GM18502 (cell line): ENCODE measurements around the gene RRP12.
"Not testable (repeated sequence)": the region's sequence is repeated elsewhere in the genome, so short reads cannot be mapped to it uniquely, and the experiment has no call there.

Experiments
- ATAC-seq: cut with Tn5 transposase; IDR thresholded peaks from one replicate; pipeline ENCODE4 v1.9.1; 2021; ENCODE audit warnings: mild to moderate bottlenecking; ENCODE audit not compliant: unreplicated experiment, poor library complexity

RRP12 gene

GRCh38 chr10:97373456-97373855 is 27.7 kb downstream of the RRP12 start:
- no peak for ATAC-seq

DNA sequence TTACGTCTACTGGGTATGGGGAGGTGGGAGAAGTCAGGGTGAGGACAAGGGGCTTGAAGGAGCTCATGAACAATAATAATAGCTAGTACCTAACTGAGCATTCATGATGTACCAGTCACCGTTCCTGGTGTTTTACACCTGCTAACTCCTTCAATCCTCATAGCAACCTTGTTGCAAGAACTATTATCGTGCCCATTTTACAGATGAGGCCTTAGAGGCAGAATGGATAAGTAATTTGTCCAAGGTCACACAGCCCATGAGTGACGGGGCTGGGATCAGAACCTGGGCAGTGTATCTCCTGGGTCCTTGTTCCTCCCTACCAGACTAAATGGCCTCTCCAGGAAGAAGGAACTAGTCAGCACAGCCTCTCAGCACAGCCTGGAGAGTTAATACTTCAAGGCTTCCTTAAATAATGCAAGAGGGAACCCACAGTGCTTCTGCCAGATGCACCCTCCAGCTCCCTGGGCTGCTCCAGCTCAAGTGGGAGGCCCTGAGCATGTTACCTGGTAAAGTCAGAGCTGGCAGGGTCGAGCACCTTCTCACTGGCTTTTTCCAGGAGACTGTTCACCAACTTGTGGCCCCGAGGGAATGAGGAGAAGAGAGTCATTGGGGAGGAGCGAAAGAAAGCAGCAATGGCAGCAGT is 28.8 kb downstream of the RRP12 start:
- ATAC-seq = no peak

GRCh38 chr10:97371696-97372095 is 29.4 kb downstream of the RRP12 start:
- ATAC-seq = no peak

DNA sequence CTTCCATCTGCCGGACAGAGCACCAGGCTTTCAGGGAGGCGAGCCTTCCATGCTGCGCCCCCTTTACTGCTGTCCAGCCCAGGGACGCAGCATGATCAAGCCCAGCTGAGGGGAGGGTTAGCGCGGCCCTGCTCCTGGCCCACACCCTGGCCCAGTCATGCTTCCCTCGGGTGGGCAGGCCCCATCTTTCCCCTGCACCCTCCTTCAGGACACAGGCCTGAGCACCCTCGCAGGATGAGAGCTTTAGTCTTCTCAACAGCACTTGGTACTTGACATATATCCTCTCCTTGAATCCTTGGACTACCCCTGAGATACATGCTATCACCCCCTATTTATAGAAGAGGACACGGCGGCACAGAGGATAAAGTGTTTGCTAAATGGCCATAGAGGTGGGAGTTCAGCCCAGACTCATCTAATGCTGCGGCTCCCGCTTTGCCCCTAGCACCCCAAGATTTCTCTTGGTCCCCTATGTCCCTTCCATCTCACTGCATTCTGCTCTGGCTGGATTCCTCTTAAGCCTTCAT is 34.0 kb downstream of the RRP12 start:
- ATAC-seq = no peak

- ATAC-seq = no peak
Measured at GRCh38 chr10:97366572-97366971, 34.6 kb downstream of the RRP12 start.

- no peak for ATAC-seq
Measured at GRCh38 chr10:97365761-97366351, 35.3 kb downstream of the RRP12 start.

DNA sequence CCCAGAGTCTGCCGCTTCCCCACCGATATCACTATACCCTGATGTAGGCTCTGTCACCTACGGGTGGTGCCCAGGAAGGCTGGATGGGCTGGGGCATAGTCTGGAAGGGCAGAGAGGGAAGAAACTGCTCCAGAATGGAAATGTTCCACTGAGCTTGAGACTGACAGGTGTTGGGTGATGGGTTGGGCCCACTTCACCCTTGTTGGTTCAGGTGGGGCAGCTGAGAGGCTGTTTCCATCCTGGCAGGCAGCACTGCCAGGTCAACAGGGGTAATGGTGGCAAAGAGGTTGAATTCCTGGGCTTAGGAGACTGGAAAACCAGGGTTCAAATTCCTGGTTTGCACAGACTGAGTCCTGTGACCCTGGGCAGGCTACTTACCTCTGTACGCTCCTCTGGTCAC is 38.1 kb downstream of the RRP12 start:
- ATAC-seq = no peak

DNA sequence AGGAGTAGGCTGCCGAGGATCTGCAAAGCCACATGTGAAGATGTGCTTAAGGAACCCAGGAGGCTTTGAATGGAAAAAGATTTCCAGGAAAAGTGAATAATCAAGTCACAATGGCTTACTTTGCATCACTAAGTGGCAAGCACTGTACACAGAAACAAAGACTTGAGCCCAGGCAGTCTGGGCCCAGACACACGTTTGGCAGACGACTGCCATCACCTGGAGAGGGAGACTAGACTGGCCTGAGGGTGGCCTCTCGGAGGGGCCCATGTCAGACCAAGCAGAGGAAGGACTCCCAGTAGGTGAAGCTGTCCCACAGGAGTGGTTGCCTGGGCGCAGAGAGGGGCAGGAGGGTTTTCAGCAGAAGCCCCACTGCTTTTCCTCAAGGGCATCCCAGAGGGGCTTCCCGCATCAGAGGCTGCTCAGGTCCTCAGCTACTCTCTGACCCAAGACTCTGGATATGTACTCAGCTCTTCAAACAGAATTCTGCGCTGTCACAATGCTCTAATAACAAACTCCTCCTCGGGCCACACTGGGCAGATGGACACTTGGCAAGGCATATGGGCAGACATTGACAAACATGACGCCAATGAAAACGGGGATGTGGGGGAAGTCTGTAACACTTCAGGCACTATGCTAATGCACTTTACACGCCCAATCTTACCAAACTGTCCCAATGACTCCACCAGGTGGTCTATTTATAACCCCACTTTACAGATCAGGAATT is 38.7 kb downstream of the RRP12 start:
- no peak for ATAC-seq

DNA sequence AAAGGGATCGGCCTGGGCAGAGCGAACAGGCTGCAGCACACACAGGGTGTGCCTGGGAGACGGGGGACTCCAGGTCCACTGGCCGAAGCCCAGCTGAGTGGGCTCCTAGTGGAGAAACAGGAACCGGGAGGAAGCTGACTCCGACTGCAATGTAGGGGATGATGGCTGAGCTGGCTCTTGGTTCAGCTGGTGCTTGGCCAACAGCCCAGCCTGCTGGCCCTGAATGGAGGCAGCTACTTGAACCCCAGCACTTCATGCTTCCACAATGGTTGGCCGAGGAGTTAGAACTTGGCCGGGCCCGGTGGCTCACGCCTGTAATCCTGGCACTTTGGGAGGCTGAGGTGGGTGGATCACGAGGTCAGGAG is 39.6 kb downstream of the RRP12 start:
- ATAC-seq = no peak

DNA sequence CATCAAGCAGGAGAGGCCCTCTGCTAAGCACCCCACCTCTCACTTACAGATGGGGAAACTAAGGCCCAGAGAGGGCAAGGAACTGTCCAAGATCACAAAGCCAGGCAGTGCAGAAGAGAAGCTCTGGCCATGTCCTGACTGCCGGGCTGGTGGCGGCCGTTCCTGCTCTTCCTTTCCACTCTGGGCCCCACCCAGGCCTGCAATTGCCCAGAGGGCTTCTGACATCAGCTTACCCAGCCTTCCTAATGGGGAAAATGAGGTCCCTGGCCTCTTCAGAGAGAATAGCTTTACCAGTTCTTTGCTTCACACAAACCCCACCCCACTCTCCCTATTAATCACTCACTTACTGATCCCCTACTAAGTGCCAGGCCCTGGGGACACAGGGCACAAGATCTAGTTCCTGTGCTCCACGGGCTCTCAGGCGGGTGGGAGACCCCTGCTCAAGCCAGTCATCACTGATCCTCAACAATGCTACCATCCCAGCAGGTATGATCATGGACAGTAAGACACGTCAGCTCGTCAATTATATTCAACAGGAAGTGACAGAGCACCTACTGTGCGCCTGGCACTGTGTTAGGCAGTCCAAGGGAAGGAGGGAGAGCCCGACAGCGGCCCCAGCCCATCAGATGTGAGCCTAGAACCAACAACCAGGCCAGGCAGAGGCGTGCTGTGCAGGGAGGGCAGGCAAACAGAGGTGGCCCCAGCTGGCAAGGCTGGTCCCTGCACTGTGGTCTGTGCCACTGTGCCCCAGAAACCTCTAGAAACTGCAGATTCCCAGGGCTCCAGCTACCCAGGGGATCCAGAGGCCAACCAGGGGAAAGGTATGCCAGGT is 40.2 kb downstream of the RRP12 start:
- ATAC-seq = no peak

DNA sequence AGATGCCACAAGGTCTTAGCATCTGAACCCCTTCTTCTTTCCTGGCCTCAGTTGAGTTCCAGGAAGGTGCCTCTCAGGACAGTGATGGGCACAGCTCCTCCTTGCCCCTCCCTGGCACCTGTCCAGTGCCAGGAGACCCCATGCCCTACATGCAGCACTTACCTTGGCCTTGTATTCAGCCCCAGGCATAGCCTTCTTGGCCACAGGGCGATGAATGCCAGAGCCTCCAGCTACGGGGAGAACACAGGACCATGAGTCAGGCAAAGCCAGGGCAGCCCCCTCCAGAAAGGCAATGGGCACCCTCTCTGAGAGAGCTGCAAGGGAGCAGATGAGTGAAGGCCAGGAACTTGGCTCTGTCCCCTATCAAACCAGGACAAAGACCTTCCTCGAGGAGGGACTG is 42.4 kb downstream of the RRP12 start:
- ATAC-seq = no peak

DNA sequence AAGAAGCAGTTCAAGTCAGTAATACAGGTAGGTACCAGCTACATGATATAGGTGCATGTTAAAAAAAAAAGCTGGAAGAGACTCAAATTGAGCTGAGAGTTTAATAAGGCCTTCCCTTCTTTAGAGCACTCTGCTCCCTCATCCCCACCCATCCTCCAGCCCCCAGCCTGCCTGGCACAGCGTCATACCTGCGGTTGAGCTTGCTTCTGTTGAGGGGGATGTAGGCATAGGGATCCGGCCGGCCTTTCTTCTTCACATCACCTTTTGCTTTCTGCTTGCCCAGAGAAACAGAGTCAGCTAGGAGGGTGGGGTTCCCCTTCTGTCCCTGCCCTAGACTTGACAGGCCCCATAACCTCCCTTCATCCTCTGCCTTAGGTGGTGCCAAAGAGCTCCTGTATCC is 42.8 kb downstream of the RRP12 start:
- ATAC-seq = no peak

DNA sequence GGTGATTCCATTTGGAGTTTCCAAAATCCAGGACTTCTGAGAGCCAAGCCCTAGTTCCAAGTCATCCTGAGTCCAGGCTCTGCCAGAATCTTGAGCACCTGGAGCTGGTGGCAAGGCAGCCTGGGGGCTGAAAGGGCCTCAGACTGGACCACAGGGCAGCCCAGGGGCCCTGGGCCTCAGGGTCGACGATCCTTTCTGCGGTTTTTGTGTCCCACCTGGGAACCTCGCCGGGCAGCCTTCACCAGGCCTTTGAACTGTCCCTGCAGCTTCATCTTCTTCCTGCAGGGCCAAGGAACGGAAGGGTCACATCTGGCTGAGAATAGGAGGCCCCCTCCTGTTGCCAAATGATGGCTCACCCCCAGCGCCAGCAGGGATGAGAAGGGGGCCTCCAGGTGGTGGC is 44.2 kb downstream of the RRP12 start:
- ATAC-seq = no peak

GRCh38 chr10:97356318-97356914 is 44.7 kb downstream of the RRP12 start:
- ATAC-seq = no peak

DNA sequence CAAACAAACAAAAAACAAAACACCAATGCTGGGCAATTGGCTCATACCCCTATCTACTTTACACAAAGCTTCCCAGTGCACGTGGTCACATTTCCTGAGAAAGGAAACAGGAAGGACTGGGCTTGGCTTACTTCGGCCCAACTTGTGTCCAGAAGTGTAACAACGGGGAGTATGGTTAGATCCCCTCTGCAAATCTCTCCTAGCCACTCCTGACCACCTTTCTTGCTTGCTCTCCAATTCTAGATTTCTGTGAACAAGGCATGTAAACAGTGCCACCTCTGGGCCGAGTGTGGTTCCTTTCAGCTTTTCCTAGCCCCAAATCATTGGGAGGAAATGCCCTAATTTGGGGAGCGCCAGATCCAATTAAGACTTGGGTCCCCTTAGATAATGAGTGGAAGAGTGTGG is 45.6 kb downstream of the RRP12 start:
- ATAC-seq = no peak

DNA sequence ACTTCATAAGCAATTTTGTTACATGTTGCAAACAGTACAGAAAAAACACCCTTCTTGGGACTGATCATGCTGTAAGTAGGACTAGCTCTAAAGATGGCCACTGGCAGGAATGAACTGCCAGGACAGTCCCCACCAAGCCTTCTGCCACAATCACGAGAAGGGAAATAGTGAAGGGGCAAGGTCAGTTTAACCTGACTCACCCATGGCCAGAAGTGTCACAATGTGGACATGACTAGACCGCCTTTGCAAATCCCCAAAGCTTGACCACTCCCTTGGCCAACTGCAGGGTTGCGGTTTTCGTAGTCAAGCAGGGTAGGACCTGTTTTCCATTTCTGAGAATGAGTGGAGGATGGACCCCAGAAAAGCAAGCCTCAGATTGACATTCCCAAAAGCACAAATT is 47.2 kb downstream of the RRP12 start:
- ATAC-seq = no peak

- no peak for ATAC-seq
Measured at GRCh38 chr10:97349752-97350513, 51.2 kb downstream of the RRP12 start.

DNA sequence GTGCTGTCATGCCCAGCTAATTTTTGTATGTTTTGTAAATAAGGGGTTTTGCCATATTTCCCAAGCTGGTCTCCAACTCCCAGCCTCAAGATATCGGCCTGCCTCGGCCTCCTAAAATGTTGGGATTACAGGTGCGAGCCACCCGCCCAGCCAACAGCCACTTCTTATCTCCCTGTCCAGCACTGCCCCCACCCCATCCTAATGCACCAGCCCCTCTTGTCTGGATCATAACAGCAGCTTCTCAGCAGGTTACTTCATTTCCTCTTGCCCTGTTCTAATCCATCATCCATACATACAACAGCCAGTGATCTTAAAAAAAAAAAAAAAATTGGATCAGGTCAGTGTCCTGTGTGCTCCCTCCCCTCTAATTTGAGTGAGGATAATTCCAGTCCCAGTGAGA is 53.8 kb downstream of the RRP12 start:
- no peak for ATAC-seq

DNA sequence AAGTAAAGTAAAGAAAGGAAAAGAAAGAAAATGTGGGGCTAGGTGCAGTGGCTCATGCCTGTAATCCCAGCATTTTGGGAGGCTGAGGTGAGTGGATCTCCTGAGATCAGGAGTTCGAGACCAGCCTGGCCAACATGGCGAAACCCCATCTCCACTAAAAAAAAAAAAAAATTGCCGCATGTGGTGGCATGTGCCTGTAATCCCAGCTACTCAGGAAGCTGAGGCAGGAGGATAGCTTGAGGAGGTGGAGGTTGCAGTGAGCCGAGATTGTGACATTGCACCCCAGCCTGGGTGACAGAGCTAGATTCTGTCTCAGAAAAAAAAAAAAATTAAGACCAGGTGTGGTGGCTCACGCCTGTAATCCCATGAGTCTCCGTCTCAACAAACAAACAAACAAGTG is 57.5 kb downstream of the RRP12 start:
- not testable (repeated sequence) for ATAC-seq

DNA sequence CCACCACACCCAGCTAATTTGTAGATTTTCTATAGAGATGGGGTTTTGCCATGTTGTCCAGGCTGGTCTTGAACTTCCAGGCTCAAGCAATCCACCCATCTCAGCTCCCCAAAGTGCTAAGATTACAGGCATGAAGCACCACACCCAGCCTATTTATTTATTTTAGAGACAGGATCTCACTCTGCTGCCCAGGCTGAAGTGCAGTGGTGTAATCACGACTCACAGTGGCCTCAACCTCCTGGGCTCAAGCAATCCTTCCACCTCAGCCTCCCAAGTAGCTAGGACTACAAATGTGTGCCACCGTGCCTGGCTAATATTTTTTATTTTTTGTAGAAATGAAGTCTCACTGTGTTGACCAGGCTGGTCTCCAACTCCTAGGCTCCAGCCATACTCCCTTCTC is 59.7 kb downstream of the RRP12 start:
- no peak for ATAC-seq
